ENCODE results near the gene CELF2.
"Not testable (repeated sequence)": the region's sequence is repeated elsewhere in the genome, so short reads cannot be mapped to it uniquely, and the experiment has no call there.

Gene CELF2

GRCh38 chr10:11178606-11179515 lies 161.2 kb downstream of the CELF2 start:
- no peak for DNase-seq

GRCh38 chr10:11179516-11180105 lies 161.9 kb downstream of the CELF2 start:
- no peak for DNase-seq

- DNase-seq = no peak
Measured at GRCh38 chr10:11180228-11180627, 162.6 kb downstream of the CELF2 start.

GRCh38 chr10:11181978-11182377 lies 164.3 kb downstream of the CELF2 start:
- no peak for DNase-seq

- DNase-seq = no peak
Measured at GRCh38 chr10:11183015-11183414, 165.3 kb downstream of the CELF2 start.

- no peak for DNase-seq
Measured at GRCh38 chr10:11184093-11184492, 166.4 kb downstream of the CELF2 start.

- not testable (repeated sequence) for DNase-seq
Measured at GRCh38 chr10:11185128-11185665, 167.5 kb downstream of the CELF2 start.

GRCh38 chr10:11186374-11186773 lies 168.7 kb downstream of the CELF2 start:
- no peak for DNase-seq

- no peak for DNase-seq
Measured at GRCh38 chr10:11189582-11190376, 172.1 kb downstream of the CELF2 start.

- no peak for DNase-seq
Measured at GRCh38 chr10:11191190-11191589, 173.5 kb downstream of the CELF2 start.

- DNase-seq = no peak
Measured at GRCh38 chr10:11191678-11192077, 174.0 kb downstream of the CELF2 start.

GRCh38 chr10:11192304-11193000 lies 174.8 kb downstream of the CELF2 start:
- DNase-seq = no peak

GRCh38 chr10:11193001-11193551 lies 175.4 kb downstream of the CELF2 start:
- DNase-seq = no peak

GRCh38 chr10:11194859-11195586 lies 177.4 kb downstream of the CELF2 start:
- no peak for DNase-seq

GRCh38 chr10:11195623-11196022 lies 178.0 kb downstream of the CELF2 start:
- DNase-seq = no peak

GRCh38 chr10:11197266-11197712 lies 179.6 kb downstream of the CELF2 start:
- DNase-seq = no peak

GRCh38 chr10:11197878-11198277 lies 180.2 kb downstream of the CELF2 start:
- no peak for DNase-seq

GRCh38 chr10:11201911-11202310 lies 184.2 kb downstream of the CELF2 start:
- DNase-seq = no peak

- DNase-seq = no peak
Measured at GRCh38 chr10:11204351-11204942, 186.8 kb downstream of the CELF2 start.

- DNase-seq = no peak
Measured at GRCh38 chr10:11205030-11205772, 187.5 kb downstream of the CELF2 start.

Data from 8988T (cell line).